Choroid plexus epithelial cell (primary cell): ENCODE data around the gene RAB31.

Experiments used
- DNase-seq: peaks from one replicate; pipeline ENCODE4 v3.0.0-alpha.2; 2010; ENCODE audit warnings: low read depth
- H3K4me3 ChIP-seq: 2 replicates; pipeline ENCODE4 v1.5.1; 2011; ENCODE audit warnings: low read depth, mild to moderate bottlenecking, control low read depth, low read length, moderate library complexity
- TF ChIP-seq, protein P1 (sequence below): conservative IDR thresholded peaks from 2 replicates; pipeline ENCODE4 v1.5.1; 2011; ENCODE audit warnings: low read depth, mild to moderate bottlenecking, control low read depth, inconsistent platforms, low read length, moderate library complexity

Gene RAB31

GRCh38 chr18:9845256-9845655, 137.2 kb downstream of the RAB31 start:
- H3K4me3 ChIP-seq = no peak overlapping the region
- DNase-seq = no peak
- TF ChIP-seq, protein P1, sequence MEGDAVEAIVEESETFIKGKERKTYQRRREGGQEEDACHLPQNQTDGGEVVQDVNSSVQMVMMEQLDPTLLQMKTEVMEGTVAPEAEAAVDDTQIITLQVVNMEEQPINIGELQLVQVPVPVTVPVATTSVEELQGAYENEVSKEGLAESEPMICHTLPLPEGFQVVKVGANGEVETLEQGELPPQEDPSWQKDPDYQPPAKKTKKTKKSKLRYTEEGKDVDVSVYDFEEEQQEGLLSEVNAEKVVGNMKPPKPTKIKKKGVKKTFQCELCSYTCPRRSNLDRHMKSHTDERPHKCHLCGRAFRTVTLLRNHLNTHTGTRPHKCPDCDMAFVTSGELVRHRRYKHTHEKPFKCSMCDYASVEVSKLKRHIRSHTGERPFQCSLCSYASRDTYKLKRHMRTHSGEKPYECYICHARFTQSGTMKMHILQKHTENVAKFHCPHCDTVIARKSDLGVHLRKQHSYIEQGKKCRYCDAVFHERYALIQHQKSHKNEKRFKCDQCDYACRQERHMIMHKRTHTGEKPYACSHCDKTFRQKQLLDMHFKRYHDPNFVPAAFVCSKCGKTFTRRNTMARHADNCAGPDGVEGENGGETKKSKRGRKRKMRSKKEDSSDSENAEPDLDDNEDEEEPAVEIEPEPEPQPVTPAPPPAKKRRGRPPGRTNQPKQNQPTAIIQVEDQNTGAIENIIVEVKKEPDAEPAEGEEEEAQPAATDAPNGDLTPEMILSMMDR = no peak

GRCh38 chr18:9846162-9846925, 138.2 kb downstream of the RAB31 start:
- peak; percentile 56 for DNase-seq
- TF ChIP-seq, protein P1 = no peak
- H3K4me3 ChIP-seq = no peak overlapping the region

GRCh38 chr18:9848170-9848879, 140.2 kb downstream of the RAB31 start:
- H3K4me3 ChIP-seq = no peak overlapping the region
- TF ChIP-seq, protein P1 = no peak
- no peak for DNase-seq

DNA sequence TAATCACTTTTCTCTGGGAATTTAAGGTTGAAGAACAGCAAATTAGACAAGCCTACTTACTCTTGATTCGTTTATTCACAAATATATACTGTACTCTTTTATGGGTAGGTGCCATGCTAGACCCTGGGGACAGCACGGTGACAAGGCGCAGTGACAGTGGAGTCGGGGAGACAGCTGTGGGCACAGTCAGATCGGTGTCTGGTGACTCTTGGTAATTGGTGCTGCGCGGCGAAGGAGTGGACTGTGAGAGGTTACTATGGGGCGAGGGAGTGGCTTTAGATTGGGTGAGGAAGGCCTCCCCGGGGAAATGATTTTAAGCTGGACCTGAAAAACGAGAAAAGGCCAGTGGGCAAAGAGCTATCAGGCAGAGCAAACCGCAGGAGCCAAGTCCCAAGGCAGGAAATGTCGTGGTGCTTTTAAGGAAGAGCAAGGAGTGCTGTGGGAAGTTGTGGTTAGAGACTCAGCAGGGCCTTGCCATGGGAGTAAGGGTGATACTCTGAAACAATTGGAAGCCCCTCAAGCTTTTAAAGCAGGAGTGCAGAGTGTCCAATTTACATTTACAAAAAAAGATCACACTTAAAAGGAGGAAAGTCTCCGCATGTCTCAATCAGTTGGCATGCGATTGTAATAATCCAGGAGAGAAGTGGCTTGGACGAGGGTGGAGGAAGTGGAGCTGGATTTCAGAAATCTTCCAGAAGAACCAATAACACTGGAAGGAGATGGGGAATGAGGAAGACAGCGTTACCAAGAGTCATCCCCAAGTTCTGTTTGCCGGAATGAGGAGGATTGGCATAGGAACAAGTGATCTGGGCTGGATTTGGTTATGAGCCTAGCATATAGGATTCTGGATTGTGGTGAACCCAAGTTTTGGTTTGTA, 141.5 kb downstream of the RAB31 start:
- TF ChIP-seq, protein P1 = no peak
- DNase-seq = no peak
- H3K4me3 ChIP-seq = no peak overlapping the region

- TF ChIP-seq, protein P1 = peak; percentile 7
- no peak overlapping the region for H3K4me3 ChIP-seq
- no peak for DNase-seq
Observed at GRCh38 chr18:9850309-9850708, 142.2 kb downstream of the RAB31 start.

GRCh38 chr18:9851511-9851910, 143.4 kb downstream of the RAB31 start:
- H3K4me3 ChIP-seq = no peak overlapping the region
- TF ChIP-seq, protein P1 = no peak
- peak; percentile 51 for DNase-seq
